ENCODE results near the gene TDG. TPM values are rescaled to one million over a fixed set of nuclear protein-coding genes. Genes with fewer than 3 reads are reported as not detected.

TDG gene
- total RNA-seq, 1 experiment from 2014 or later, result 70.3 TPM

DNA sequence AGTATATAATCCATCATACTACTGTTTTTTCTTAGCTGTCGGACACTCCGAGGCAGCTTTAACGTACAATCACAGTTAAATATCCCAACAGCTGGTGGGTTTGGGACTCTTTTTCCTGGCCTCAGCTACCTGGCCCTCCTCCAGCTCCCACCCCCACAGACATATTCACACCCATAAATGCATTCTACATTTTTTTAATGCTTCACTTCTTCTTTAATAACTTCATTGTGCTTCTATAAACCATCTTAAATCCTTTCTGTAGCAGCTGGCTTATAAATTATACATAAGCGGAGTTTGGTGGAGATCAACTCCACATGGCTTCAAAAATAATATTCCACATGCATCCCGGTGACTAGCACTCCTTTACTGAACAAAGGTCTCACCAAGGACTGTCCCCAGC is 33.3 kb downstream of the TDG start:
- H3K4me1 ChIP-seq (ENCODE audit: insufficient read depth, low read length), result no peaks in the 10 kb centered on the region
- H3K4me2 ChIP-seq (ENCODE audit: insufficient read depth, insufficient read length, low read length), result no peak overlapping the region
- no peak overlapping the region for H3K56ac ChIP-seq (ENCODE audit: insufficient read length, low read depth, low read length)
- WGBS (ENCODE audit: extremely low coverage, insufficient read length, low lambda C conversion rate), result no CpG with 5 or more reads among the region's 5 CpGs
- Mint-ChIP-seq H3K27me3 (ENCODE audit: low read depth) (no peaks in the 10 kb centered on the region; the same call in 1 of the 2 replicates), H3K4me1 (peaks cover 0 to 2% of the 10 kb centered on the region in 2 experiments; a peak in 1 of 4 replicates), H3K9me3 (no peaks in the 10 kb centered on the region), H3K4me3 (no peak overlapping the region), H3K36me3 (ENCODE audit: insufficient read depth in 1 of 3, low read depth in 3 of 3) (no peaks in the 10 kb centered on the region), H3K27ac (no peak overlapping the region; a peak in 1 of 7 replicates)
- no peaks in the 10 kb centered on the region for H3K9me3 ChIP-seq (ENCODE audit: control insufficient read depth, low read depth, low read length)
- H3K23me2 ChIP-seq (ENCODE audit: insufficient read length, low read depth, low read length, poor library complexity, severe bottlenecking), result no peaks in the 10 kb centered on the region
- no peak overlapping the region for H2BK12ac ChIP-seq (ENCODE audit: insufficient read length, low read depth, low read length)
- no peak overlapping the region for H4K91ac ChIP-seq (ENCODE audit: insufficient read length, low read depth, low read length)
- H2BK5ac ChIP-seq (ENCODE audit: insufficient read length, low read length), result no peak overlapping the region
- H2BK20ac ChIP-seq (ENCODE audit: low read depth, low read length, poor library complexity, severe bottlenecking), result no peak overlapping the region
- TF ChIP-seq, protein P1, sequence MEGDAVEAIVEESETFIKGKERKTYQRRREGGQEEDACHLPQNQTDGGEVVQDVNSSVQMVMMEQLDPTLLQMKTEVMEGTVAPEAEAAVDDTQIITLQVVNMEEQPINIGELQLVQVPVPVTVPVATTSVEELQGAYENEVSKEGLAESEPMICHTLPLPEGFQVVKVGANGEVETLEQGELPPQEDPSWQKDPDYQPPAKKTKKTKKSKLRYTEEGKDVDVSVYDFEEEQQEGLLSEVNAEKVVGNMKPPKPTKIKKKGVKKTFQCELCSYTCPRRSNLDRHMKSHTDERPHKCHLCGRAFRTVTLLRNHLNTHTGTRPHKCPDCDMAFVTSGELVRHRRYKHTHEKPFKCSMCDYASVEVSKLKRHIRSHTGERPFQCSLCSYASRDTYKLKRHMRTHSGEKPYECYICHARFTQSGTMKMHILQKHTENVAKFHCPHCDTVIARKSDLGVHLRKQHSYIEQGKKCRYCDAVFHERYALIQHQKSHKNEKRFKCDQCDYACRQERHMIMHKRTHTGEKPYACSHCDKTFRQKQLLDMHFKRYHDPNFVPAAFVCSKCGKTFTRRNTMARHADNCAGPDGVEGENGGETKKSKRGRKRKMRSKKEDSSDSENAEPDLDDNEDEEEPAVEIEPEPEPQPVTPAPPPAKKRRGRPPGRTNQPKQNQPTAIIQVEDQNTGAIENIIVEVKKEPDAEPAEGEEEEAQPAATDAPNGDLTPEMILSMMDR (conservative IDR thresholded peaks at IDR 0.05), result no peak
- H3T11ph ChIP-seq (ENCODE audit: low read length), result no peak overlapping the region
- no peaks in the 10 kb centered on the region for H4K20me1 ChIP-seq (ENCODE audit: control insufficient read depth, insufficient read depth, insufficient read length)
- H3K79me2 ChIP-seq (ENCODE audit: insufficient read depth, low read length), result no peaks in the 10 kb centered on the region
- H3K14ac ChIP-seq (ENCODE audit: insufficient read depth, low read length), result no peak overlapping the region
- H2AK5ac ChIP-seq (ENCODE audit: insufficient read length, low read length), result no peak overlapping the region
- no peak overlapping the region for H3K27ac ChIP-seq (ENCODE audit: insufficient read length, low read depth, low read length)
- no peak overlapping the region for H3K9ac ChIP-seq (ENCODE audit: extremely low read depth, insufficient read length, low read length)
- no peak for DNase-seq
- H4K8ac ChIP-seq (replicated peaks; ENCODE audit: insufficient read length, low read depth, low read length), result no peak overlapping the region
- no peak overlapping the region for H2BK15ac ChIP-seq (ENCODE audit: low read depth, low read length)
- no peak overlapping the region for H3K23ac ChIP-seq (ENCODE audit: insufficient read length, low read depth, low read length)
- H3K4ac ChIP-seq (ENCODE audit: low read depth, low read length), result no peak overlapping the region
- H2AFZ ChIP-seq (ENCODE audit: low read length), result no peak overlapping the region
- no peaks in the 10 kb centered on the region for H3K27me3 ChIP-seq (ENCODE audit: insufficient read depth, low read length)
- H3K18ac ChIP-seq (ENCODE audit: insufficient read length, low read depth, low read length), result no peak overlapping the region
- no peaks in the 10 kb centered on the region for H3K79me1 ChIP-seq (ENCODE audit: insufficient read depth, low read depth, low read length, poor library complexity, severe bottlenecking)
- no peak overlapping the region for H2BK120ac ChIP-seq (ENCODE audit: low read depth, low read length, poor library complexity, severe bottlenecking)
- H4K5ac ChIP-seq (ENCODE audit: insufficient read length, low read depth, low read length), result no peak overlapping the region

All from H9 (cell line).